Activated CD8-positive, alpha-beta T cell treated with anti-CD3 and anti-CD28 coated beads for 36 hours (primary cell): ENCODE measurements around the gene NABP1. TPM values are rescaled to one million over a fixed set of nuclear protein-coding genes. Genes with fewer than 3 reads are reported as not detected.
"Not testable (repeated sequence)": the region's sequence is repeated elsewhere in the genome, so short reads cannot be mapped to it uniquely, and the experiment has no call there.

ENCODE experiments used
- ATAC-seq: fragments of 200-7000 bp; cut with Tn5 transposase; one replicate; pipeline ENCODE4 v1.10.0; 2021; ENCODE audit warnings: mild to moderate bottlenecking, moderate library complexity
- CTCF ChIA-PET: fragments of 350-600 bp; sonication (Branson Sonifier 250); formaldehyde crosslinking; loops from one replicate; lab custom pipeline; 2021; ENCODE audit warnings: antibody characterized with exemption; lab: Charles Lee
- POLR2A ChIA-PET: fragments of 350-600 bp; sonication (Branson Sonifier 250); formaldehyde crosslinking; loops from one replicate; lab custom pipeline; 2021; ENCODE audit warnings: antibody characterized with exemption; lab: Charles Lee
- DNase-seq: peaks from one replicate; pipeline ENCODE4 v3.0.0-alpha.2; 2020
- H3K27ac Mint-ChIP-seq: one replicate; pipeline ENCODE4 v1.8.0; 2021; ENCODE audit warnings: mild to moderate bottlenecking, mixed read lengths
- H3K27me3 Mint-ChIP-seq: one replicate; pipeline ENCODE4 v1.8.0; 2021; ENCODE audit warnings: mixed read lengths
- H3K36me3 Mint-ChIP-seq: one replicate; pipeline ENCODE4 v1.8.0; 2021; ENCODE audit warnings: low read depth, mixed read lengths
- H3K4me1 Mint-ChIP-seq: one replicate; pipeline ENCODE4 v1.8.0; 2021; ENCODE audit warnings: low read depth, mixed read lengths
- H3K4me3 Mint-ChIP-seq: one replicate; pipeline ENCODE4 v1.8.0; 2021; ENCODE audit warnings: mild to moderate bottlenecking, moderate library complexity, mixed read lengths
- H3K9me3 Mint-ChIP-seq: one replicate; pipeline ENCODE4 v1.8.0; 2021; ENCODE audit warnings: mixed read lengths
- CTCF ChIP-seq: fragments of 200-600 bp; IDR thresholded peaks from one replicate; pipeline ENCODE4 v1.8.0; 2022; ENCODE audit warnings: antibody characterized with exemption, mild to moderate bottlenecking
- intact Hi-C: fragments of 100-400 bp; cut with micrococcal nuclease; formaldehyde crosslinking; loops from one replicate; pipeline ENCODE4 v1.10.0; 2022
- total RNA-seq, 2 experiments: library from RNA; stranded (reverse); gene quantifications; one replicate each; pipeline ENCODE4 v1.2.3, GENCODE V29; 2021

NABP1 gene
- total RNA-seq, 2 experiments from 2014 or later = 30.5 to 31.7 TPM

GRCh38 chr2:191641609-191642008 is 36.3 kb upstream of the NABP1 start:
- Mint-ChIP-seq H3K9me3 (no peaks in the 10 kb centered on the region), H3K27me3 (no peaks in the 10 kb centered on the region), H3K4me1 (peaks cover 35% of the 10 kb centered on the region), H3K4me3 (no peak overlapping the region), H3K27ac (no peak overlapping the region), H3K36me3 (no peaks in the 10 kb centered on the region)
- ATAC-seq (no peak), DNase-seq (no peak)
- ChIA-PET CTCF (interaction anchor here (1.1 to 2.4 kb wide), 3 partner anchors 27 to 75 kb away, joined by 3 to 5 read pairs (median 4); no protein-coding TSS in a partner anchor), POLR2A (interaction anchor here (0.9 to 1.9 kb wide), 3 partner anchors 35 to 68 kb away, joined by 3 to 19 read pairs (median 3); partner anchors contain the start of gene NABP1)
- intact Hi-C loops = no loop called here
- TF ChIP-seq CTCF = no peak

GRCh38 chr2:191642541-191642940 is 35.4 kb upstream of the NABP1 start:
- peaks cover 26% of the 10 kb centered on the region for H3K4me1 Mint-ChIP-seq
- no peak for DNase-seq
- intact Hi-C loops = no loop called here
- no peak for ATAC-seq
- TF ChIP-seq CTCF = no peak
- ChIA-PET POLR2A (no interaction called here), CTCF (interaction anchor here (1.2 kb wide), 1 partner anchor 35 kb away, joined by 4 read pairs; the partner anchor contains the start of gene NABP1)
- no peak overlapping the region for H3K4me3 Mint-ChIP-seq
- H3K36me3 Mint-ChIP-seq = no peaks in the 10 kb centered on the region
- H3K27ac Mint-ChIP-seq = no peak overlapping the region
- H3K27me3 Mint-ChIP-seq = no peaks in the 10 kb centered on the region
- H3K9me3 Mint-ChIP-seq = no peaks in the 10 kb centered on the region

- no peaks in the 10 kb centered on the region for H3K27me3 Mint-ChIP-seq
- no peaks in the 10 kb centered on the region for H3K36me3 Mint-ChIP-seq
- no peak for ATAC-seq
- ChIA-PET CTCF (interaction anchor here (1.2 kb wide), 1 partner anchor 34 kb away, joined by 4 read pairs; the partner anchor contains the start of gene NABP1), POLR2A (interaction anchor here (0.9 kb wide), 1 partner anchor 34 kb away, joined by 3 read pairs; no protein-coding TSS in a partner anchor)
- no peak for DNase-seq
- no peak for TF ChIP-seq CTCF
- no peak overlapping the region for H3K27ac Mint-ChIP-seq
- H3K4me1 Mint-ChIP-seq = peaks cover 17% of the 10 kb centered on the region
- intact Hi-C loops = no loop called here
- no peaks in the 10 kb centered on the region for H3K9me3 Mint-ChIP-seq
- H3K4me3 Mint-ChIP-seq = no peak overlapping the region
These were observed 34.5 kb upstream of the NABP1 start for GRCh38 chr2:191643429-191643828.

- H3K36me3 Mint-ChIP-seq, H3K27ac Mint-ChIP-seq, POLR2A ChIA-PET, ATAC-seq, intact Hi-C loops, H3K27me3 Mint-ChIP-seq, H3K9me3 Mint-ChIP-seq, DNase-seq, H3K4me3 Mint-ChIP-seq: not testable (repeated sequence)
- H3K4me1 Mint-ChIP-seq = peaks cover 11% of the 10 kb centered on the region
- CTCF ChIA-PET = interaction anchor here (1.1 to 1.4 kb wide), 2 partner anchors 17 to 33 kb away, joined by 3 read pairs; partner anchors contain the start of gene NABP1
These were observed 33.3 kb upstream of the NABP1 start for GRCh38 chr2:191644613-191645012.

GRCh38 chr2:191645032-191645431 is 32.9 kb upstream of the NABP1 start:
- no peaks in the 10 kb centered on the region for H3K36me3 Mint-ChIP-seq
- H3K4me1 Mint-ChIP-seq = peaks cover 11% of the 10 kb centered on the region
- no peak overlapping the region for H3K4me3 Mint-ChIP-seq
- no peak for TF ChIP-seq CTCF
- intact Hi-C loops = no loop called here
- POLR2A ChIA-PET = no interaction called here
- H3K27me3 Mint-ChIP-seq = no peaks in the 10 kb centered on the region
- ATAC-seq (no peak), DNase-seq (no peak)
- no peak overlapping the region for H3K27ac Mint-ChIP-seq
- CTCF ChIA-PET = interaction anchor here (1.1 to 1.4 kb wide), 2 partner anchors 17 to 32 kb away, joined by 3 read pairs; partner anchors contain the start of gene NABP1
- H3K9me3 Mint-ChIP-seq = no peaks in the 10 kb centered on the region
